Measurements from ENCODE around the gene FRS3.

- TF ChIP-seq, protein P1, sequence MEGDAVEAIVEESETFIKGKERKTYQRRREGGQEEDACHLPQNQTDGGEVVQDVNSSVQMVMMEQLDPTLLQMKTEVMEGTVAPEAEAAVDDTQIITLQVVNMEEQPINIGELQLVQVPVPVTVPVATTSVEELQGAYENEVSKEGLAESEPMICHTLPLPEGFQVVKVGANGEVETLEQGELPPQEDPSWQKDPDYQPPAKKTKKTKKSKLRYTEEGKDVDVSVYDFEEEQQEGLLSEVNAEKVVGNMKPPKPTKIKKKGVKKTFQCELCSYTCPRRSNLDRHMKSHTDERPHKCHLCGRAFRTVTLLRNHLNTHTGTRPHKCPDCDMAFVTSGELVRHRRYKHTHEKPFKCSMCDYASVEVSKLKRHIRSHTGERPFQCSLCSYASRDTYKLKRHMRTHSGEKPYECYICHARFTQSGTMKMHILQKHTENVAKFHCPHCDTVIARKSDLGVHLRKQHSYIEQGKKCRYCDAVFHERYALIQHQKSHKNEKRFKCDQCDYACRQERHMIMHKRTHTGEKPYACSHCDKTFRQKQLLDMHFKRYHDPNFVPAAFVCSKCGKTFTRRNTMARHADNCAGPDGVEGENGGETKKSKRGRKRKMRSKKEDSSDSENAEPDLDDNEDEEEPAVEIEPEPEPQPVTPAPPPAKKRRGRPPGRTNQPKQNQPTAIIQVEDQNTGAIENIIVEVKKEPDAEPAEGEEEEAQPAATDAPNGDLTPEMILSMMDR (IDR thresholded peaks at IDR 0.05; ENCODE audit: insufficient read depth, low read length, poor library complexity, severe bottlenecking) = no peak
- TF ChIP-seq EZH2phosphoT487 (conservative IDR thresholded peaks at IDR 0.05; ENCODE audit: low read length) = no peak
Measured at GRCh38 chr6:41774841-41775240, 4.9 kb downstream of the FRS3 start.
